ENCODE data around the gene SOX12. TPM values are rescaled to one million over a fixed set of nuclear protein-coding genes. Genes with fewer than 3 reads are reported as not detected.

The SOX12 gene
- 79.2 TPM for polyA plus RNA-seq (2013, experiment 1 of 4)
- polyA plus RNA-seq (2013, experiment 2 of 4): 77.5 TPM
- 64.5 TPM for polyA plus RNA-seq (2013, experiment 3 of 4)
- polyA plus RNA-seq (2013, experiment 4 of 4): 74.6 TPM

DNA sequence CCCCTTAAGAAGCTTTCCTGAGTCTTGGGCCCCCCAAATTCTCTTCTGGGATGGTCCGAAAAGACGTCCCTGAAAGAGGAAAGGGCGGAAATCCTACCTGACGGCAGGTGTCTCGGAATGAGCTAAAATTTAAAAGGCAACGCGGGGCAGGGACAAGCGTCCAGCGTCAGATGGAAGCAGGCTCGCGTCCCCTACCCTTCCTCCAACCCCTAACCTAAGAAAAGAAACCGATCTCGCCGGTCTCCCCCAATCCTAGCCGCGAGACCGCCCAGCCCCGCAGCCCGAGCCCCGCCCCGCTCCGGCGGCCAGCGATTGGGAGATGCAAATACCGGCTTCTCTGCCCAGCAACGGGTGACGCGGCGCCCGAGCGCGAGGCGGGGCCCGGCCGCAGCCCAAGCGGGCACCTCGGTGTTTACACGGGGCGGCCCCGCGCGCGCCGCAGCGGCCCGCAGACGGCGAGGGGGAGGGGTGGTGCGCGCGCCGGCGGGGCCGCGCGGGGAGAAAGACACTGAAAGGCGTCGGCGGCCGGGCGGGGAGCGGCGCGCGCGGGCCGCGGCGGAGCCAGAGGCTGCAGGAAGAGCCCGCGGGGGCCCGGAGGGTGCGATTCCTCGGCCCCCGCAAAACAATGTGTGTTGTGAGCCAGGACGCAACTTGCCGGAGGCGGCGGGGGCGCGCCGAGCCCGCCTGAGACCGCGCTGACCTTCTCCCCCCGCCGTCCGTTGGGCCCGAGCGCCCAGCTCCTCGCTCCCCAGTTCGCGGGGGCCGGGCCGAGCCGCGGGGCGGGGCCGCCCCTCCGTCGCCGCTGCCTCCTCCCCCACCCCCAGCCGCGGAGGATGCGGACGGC, at the start of gene SOX12:
Gene SOX12 (plus strand): TSS at position 508 of the 844 bp plus-strand sequence. CDS start 373 bp downstream, outside the sequence.
- H3K9me3 ChIP-seq (ENCODE audit: control insufficient read depth, low read length): no peaks in the 10 kb centered on the region

DNA sequence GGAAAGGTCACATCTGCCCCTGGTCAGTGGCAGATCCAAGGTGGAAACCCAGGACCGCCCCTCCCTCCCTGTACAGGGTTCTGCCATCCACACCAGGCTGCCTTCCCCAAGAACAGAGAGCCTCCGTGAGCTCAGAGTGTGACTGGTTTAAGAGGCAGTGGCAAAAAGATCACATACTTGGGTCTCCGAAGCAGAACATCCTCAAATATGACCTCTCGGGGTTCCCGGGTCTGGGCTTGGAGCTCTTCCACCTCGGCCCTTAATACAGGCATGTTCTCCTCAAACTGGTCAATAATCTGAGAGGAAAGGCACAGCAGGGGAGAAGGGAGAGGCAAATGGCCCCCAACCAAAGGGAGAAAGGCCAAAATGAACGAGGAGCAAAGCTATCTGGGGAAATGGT, 49.6 kb upstream of the SOX12 start:
- H3K27me3 ChIP-seq (ENCODE audit: control insufficient read depth, insufficient read depth, low read length, poor library complexity, severe bottlenecking): no peaks in the 10 kb centered on the region
- no peak overlapping the region for H3K27ac ChIP-seq (ENCODE audit: insufficient read depth, low read depth, low read length, poor library complexity, severe bottlenecking)
- no peaks in the 10 kb centered on the region for H3K4me1 ChIP-seq (ENCODE audit: control insufficient read depth, insufficient read depth, low read length)
- WGBS, 2 experiments: 95 to 98% methylated on average over 7 of the region's 7 CpGs
- no peaks in the 10 kb centered on the region for H3K9me3 ChIP-seq (ENCODE audit: control insufficient read depth, low read length)
- peaks cover 20% of the 10 kb centered on the region for H3K36me3 ChIP-seq (ENCODE audit: control insufficient read depth, insufficient read depth, low read length)
- no peak overlapping the region for H3K4me3 ChIP-seq (ENCODE audit: insufficient read depth, low read depth, low read length)

More for the DNA sequence above, at the start of gene SOX12:
- peak within 1 kb of the TSS; percentile 90 for H3K27ac ChIP-seq (ENCODE audit: insufficient read depth, low read depth, low read length, poor library complexity, severe bottlenecking)
- H3K27me3 ChIP-seq (ENCODE audit: control insufficient read depth, insufficient read depth, low read length, poor library complexity, severe bottlenecking): no peaks in the 10 kb centered on the region
- H3K36me3 ChIP-seq (ENCODE audit: control insufficient read depth, insufficient read depth, low read length): peaks cover 14% of the 10 kb centered on the region
- peaks cover 27% of the 10 kb centered on the region for H3K4me1 ChIP-seq (ENCODE audit: control insufficient read depth, insufficient read depth, low read length)
- peak within 1 kb of the TSS; percentile 85 for H3K4me3 ChIP-seq (ENCODE audit: insufficient read depth, low read depth, low read length)
- 0% methylated on average over 106 of the region's 106 CpGs for WGBS, 2 experiments

DNA sequence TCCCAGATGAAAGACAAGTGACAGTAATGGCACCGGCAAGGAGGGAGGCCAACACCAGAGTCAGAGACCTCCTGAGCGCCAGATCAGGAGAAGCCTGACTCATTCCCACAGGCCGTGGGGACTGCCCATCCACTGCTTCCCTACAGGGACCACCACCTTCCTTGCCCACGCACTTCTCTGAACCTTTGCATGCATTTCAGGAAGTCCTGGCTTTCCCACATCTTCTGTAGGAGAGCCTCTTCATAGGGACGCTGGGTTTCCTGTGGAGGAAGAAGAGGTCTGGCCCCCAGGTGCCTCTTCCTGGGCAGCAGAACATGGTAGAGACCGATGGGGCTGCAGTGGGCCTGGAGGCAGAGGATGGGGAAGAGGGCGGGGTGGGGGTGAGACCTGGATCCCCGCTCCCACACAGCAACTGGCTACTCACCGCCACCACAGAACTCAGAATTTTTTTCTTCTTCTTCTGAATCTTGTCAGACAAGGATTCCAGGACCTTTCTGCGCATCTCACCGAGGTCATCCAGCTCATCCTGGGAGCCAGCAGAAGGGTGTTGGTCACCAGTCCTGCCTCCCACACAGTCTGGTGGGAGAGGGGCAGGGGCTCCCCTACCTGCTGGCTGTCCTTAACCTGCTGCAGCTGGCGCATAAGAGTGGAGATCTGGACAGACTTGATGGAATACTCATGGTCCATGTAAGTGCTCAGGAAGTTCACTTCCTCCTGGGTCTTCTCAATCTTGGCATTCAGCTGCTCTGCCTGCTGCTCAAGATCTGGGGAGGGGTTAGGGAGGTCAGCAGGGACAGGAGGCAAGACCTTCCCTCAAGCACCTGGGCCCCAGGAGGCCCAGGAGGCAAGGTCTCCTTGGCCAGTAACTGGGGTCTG, 48.5 kb upstream of the SOX12 start:
- WGBS, 2 experiments: 95 to 96% methylated on average over 12 of the region's 12 CpGs
- Histone ChIP-seq H3K4me3 (ENCODE audit: insufficient read depth, low read depth, low read length) (no peak overlapping the region), H3K27ac (ENCODE audit: insufficient read depth, low read depth, low read length, poor library complexity, severe bottlenecking) (no peak overlapping the region), H3K36me3 (ENCODE audit: control insufficient read depth, insufficient read depth, low read length) (peaks cover 25% of the 10 kb centered on the region), H3K4me1 (ENCODE audit: control insufficient read depth, insufficient read depth, low read length) (no peaks in the 10 kb centered on the region), H3K9me3 (ENCODE audit: control insufficient read depth, low read length) (no peaks in the 10 kb centered on the region), H3K27me3 (ENCODE audit: control insufficient read depth, insufficient read depth, low read length, poor library complexity, severe bottlenecking) (no peaks in the 10 kb centered on the region)

DNA sequence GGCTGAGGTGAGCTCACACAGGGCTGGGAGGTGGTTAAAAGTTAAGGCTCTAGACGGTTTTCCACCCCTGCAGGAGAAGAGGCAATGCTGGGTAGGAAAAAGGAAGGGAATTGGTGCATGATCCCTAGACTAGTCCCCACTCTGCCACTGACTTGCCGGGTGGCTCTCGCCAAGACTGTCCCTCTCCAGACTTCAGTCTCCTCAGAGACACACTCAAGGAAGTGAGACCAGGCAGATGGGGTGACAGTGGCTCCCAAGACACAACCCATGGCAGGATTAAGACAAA, 47.9 kb upstream of the SOX12 start:
- no peak overlapping the region for H3K27ac ChIP-seq (ENCODE audit: insufficient read depth, low read depth, low read length, poor library complexity, severe bottlenecking)
- H3K36me3 ChIP-seq (ENCODE audit: control insufficient read depth, insufficient read depth, low read length): peaks cover 29% of the 10 kb centered on the region
- H3K4me3 ChIP-seq (ENCODE audit: insufficient read depth, low read depth, low read length): no peak overlapping the region
- no peaks in the 10 kb centered on the region for H3K9me3 ChIP-seq (ENCODE audit: control insufficient read depth, low read length)
- 33 to 36% methylated on average over 2 of the region's 3 CpGs for WGBS, 2 experiments
- H3K4me1 ChIP-seq (ENCODE audit: control insufficient read depth, insufficient read depth, low read length): no peaks in the 10 kb centered on the region
- no peaks in the 10 kb centered on the region for H3K27me3 ChIP-seq (ENCODE audit: control insufficient read depth, insufficient read depth, low read length, poor library complexity, severe bottlenecking)

DNA sequence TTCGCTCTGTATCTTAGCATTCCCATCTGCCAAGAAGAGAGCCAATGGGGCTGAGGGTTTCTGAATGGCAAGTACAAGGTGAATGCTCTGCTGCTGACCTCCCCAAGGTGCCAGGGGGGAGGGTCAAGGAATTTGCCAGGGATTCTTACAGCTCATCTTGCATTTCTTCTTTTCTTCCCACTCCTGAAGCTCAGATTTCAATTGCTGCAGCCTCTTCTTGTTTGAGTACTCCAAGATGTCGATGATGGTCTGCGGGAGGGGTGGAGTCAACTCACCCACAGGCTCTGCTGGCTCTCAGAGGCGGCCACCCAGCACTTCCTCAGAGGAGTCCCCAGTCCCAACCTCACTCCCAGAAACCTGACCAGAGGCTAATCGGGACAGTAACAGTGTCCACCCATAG, 47.2 kb upstream of the SOX12 start:
- H3K27me3 ChIP-seq (ENCODE audit: control insufficient read depth, insufficient read depth, low read length, poor library complexity, severe bottlenecking): no peaks in the 10 kb centered on the region
- no peak overlapping the region for H3K4me3 ChIP-seq (ENCODE audit: insufficient read depth, low read depth, low read length)
- H3K36me3 ChIP-seq (ENCODE audit: control insufficient read depth, insufficient read depth, low read length): peaks cover 29% of the 10 kb centered on the region
- no peaks in the 10 kb centered on the region for H3K4me1 ChIP-seq (ENCODE audit: control insufficient read depth, insufficient read depth, low read length)
- 73 to 80% methylated on average over 5 of the region's 5 CpGs for WGBS, 2 experiments
- H3K9me3 ChIP-seq (ENCODE audit: control insufficient read depth, low read length): no peaks in the 10 kb centered on the region
- no peak overlapping the region for H3K27ac ChIP-seq (ENCODE audit: insufficient read depth, low read depth, low read length, poor library complexity, severe bottlenecking)

DNA sequence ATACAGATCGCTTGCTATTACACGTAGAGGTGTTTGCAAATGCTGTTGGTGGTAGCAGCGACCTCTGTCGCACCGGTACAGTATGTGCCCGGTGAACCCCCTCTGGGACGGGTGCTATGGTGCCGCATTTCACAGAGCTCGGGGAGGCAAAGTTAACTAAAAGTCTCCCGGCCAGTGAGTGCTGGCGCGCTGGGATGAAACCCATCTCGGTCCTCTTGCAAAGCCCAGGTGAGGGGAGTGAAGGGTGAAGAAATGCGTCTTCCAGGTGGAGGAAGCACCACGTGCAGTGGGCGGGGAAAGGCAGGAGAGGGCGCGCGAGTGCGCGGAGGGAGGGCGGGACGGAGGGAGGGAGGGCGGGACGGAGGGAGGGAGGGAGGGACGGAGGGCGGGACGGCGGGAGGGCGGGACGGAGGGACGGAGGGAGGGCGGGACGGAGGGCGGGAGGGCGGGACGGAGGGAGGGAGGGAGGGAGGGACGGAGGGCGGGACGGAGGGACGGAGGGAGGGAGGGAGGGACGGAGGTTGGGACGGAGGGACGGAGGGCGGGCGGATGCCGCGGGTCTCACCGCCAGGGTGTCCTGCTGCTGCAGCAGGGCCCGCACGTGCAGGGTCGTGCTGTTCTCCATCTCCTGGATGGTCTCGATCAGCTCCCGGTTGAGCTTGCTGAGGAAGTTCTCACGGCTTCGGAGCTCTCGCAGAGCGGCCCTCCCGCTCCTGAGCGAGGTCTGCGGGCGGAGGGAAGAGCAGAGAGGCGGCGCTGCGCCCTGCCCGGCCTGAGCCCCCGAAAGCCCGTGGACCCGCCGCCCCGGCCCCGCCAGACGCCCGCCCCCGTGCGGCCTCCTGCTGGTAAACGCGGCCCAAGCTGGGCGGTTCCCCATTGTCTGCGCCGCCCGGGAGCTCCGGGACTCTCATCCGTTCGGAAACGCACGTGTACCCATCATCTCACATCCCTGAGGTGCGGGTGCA, 46.5 kb upstream of the SOX12 start:
- no peaks in the 10 kb centered on the region for H3K4me1 ChIP-seq (ENCODE audit: control insufficient read depth, insufficient read depth, low read length)
- 31 to 35% methylated on average over 63 to 64 of the region's 88 CpGs for WGBS, 2 experiments
- H3K4me3 ChIP-seq (ENCODE audit: insufficient read depth, low read depth, low read length): peak overlapping the region; percentile 13
- H3K36me3 ChIP-seq (ENCODE audit: control insufficient read depth, insufficient read depth, low read length): peaks cover 33% of the 10 kb centered on the region
- H3K9me3 ChIP-seq (ENCODE audit: control insufficient read depth, low read length): no peaks in the 10 kb centered on the region
- H3K27ac ChIP-seq (ENCODE audit: insufficient read depth, low read depth, low read length, poor library complexity, severe bottlenecking): no peak overlapping the region
- H3K27me3 ChIP-seq (ENCODE audit: control insufficient read depth, insufficient read depth, low read length, poor library complexity, severe bottlenecking): no peaks in the 10 kb centered on the region

DNA sequence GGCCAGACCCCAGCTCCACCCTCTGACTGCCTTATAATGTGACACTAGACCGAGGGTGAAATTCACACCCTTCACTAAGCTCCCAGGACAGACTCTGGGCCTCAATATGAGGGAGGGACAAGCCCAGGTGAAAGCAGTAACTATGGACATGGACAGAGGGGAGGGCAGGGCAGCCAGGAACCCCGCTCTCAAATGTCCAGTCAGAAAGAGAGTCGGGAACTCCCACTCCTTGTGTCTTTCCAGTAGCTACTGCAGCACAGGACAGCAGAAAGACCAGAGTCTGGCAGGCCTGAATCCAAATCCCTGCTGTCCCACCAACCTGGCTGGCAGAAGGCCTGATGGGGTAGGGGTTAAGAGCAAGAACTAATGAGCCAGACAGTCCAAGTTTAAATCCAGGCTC, 41.2 kb upstream of the SOX12 start:
- peaks cover 17% of the 10 kb centered on the region for H3K36me3 ChIP-seq (ENCODE audit: control insufficient read depth, insufficient read depth, low read length)
- no peak overlapping the region for H3K4me3 ChIP-seq (ENCODE audit: insufficient read depth, low read depth, low read length)
- H3K4me1 ChIP-seq (ENCODE audit: control insufficient read depth, insufficient read depth, low read length): no peaks in the 10 kb centered on the region
- H3K27ac ChIP-seq (ENCODE audit: insufficient read depth, low read depth, low read length, poor library complexity, severe bottlenecking): no peak overlapping the region
- WGBS, 2 experiments: 61 to 68% methylated on average over 3 of the region's 3 CpGs
- H3K9me3 ChIP-seq (ENCODE audit: control insufficient read depth, low read length): no peaks in the 10 kb centered on the region
- H3K27me3 ChIP-seq (ENCODE audit: control insufficient read depth, insufficient read depth, low read length, poor library complexity, severe bottlenecking): no peaks in the 10 kb centered on the region

DNA sequence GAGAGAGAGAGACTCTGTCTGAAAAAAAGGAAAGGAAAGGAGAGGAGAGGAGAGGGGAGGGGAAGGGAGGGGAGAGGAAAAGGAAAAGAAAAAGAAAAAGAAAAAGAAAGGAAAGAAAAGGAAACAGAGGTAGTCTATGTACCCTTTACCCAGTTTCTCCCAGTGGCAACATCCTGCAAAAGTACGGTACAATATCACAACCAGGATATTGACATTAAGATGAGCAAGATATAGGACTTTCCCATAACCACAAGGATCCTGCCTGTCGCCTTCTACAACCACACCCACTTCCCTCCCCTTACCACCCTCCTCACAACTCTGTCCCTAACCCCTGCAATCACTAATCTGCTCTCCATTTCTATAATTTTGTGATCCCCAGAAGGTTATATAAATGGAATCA, 38.8 kb upstream of the SOX12 start:
- Histone ChIP-seq H3K9me3 (ENCODE audit: control insufficient read depth, low read length) (no peaks in the 10 kb centered on the region), H3K27me3 (ENCODE audit: control insufficient read depth, insufficient read depth, low read length, poor library complexity, severe bottlenecking) (no peaks in the 10 kb centered on the region), H3K36me3 (ENCODE audit: control insufficient read depth, insufficient read depth, low read length) (peaks cover 15% of the 10 kb centered on the region), H3K27ac (ENCODE audit: insufficient read depth, low read depth, low read length, poor library complexity, severe bottlenecking) (no peak overlapping the region), H3K4me1 (ENCODE audit: control insufficient read depth, insufficient read depth, low read length) (peaks cover 8% of the 10 kb centered on the region), H3K4me3 (ENCODE audit: insufficient read depth, low read depth, low read length) (no peak overlapping the region)
- WGBS, 2 experiments: 92 to 95% methylated on average over 2 of the region's 2 CpGs

DNA sequence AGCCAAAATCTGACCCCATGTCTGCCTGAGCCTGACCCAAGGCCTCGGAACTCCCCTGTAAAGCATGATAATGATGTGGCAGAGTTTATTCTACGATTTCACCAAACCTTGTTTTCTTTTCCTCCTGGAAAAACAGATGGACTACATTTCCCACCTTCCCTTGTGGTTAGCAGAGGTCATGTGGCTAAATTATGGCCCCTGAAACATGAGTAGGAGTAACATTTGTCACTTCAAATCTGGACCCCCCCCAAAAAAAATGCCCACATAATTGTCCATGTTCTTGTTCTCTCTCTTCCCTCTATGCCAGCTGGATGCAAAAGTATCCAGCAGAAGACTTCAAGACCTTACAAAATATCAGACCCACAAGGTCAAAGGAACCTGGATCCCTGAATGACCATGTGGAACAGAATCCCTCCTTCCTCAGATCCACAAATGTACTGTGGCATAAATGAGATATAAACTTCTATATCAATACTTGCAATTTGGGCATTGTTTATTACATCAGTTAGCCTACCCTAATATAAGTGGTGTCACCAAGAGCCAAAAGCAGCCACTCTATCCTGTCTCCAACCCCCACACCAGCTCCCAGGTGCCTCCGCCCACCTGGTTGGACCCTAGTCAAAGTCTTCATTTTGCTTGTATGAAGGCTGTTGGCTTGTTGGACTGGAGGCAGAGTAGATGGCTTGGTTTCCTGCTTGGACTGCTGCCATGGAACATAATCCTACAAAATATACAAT, 36.2 kb upstream of the SOX12 start:
- Histone ChIP-seq H3K27ac (ENCODE audit: insufficient read depth, low read depth, low read length, poor library complexity, severe bottlenecking) (no peak overlapping the region), H3K27me3 (ENCODE audit: control insufficient read depth, insufficient read depth, low read length, poor library complexity, severe bottlenecking) (peaks cover 7% of the 10 kb centered on the region), H3K4me1 (ENCODE audit: control insufficient read depth, insufficient read depth, low read length) (peaks cover 8% of the 10 kb centered on the region), H3K4me3 (ENCODE audit: insufficient read depth, low read depth, low read length) (peak overlapping the region; percentile 91), H3K9me3 (ENCODE audit: control insufficient read depth, low read length) (no peaks in the 10 kb centered on the region), H3K36me3 (ENCODE audit: control insufficient read depth, insufficient read depth, low read length) (peaks cover 1% of the 10 kb centered on the region)
- WGBS, 2 experiments: 74 to 82% methylated on average over 1 to 3 of the region's 3 CpGs
